SK-N-MC (cell line): Measurements from ENCODE around the gene RPP30.

Experiments used
- DNase-seq: peaks from one replicate; pipeline ENCODE4 v3.0.0-alpha.2; 2011; ENCODE audit warnings: low read depth, low spot score
- H3K27ac ChIP-seq: fragments of 200-600 bp; sonication (generic); 2 replicates; pipeline ENCODE4 v1.5.1; 2016; ENCODE audit warnings: mixed run types
- H3K36me3 ChIP-seq: fragments of 200-600 bp; sonication (generic); 2 replicates; pipeline ENCODE4 v1.6.1; 2017; ENCODE audit warnings: antibody characterized with exemption, low read length, mixed read lengths; ENCODE audit not compliant: insufficient read depth
- H3K4me3 ChIP-seq: fragments of 200-600 bp; sonication (generic); 2 replicates; pipeline ENCODE4 v1.5.1; 2016
- H3K9ac ChIP-seq: fragments of 200-600 bp; sonication (generic); 2 replicates; pipeline ENCODE4 v1.8.0; 2017; ENCODE audit warnings: mixed run types, mixed read lengths; ENCODE audit not compliant: insufficient read length
- H3K9me3 ChIP-seq: fragments of 200-600 bp; sonication (generic); 2 replicates; pipeline ENCODE4 v1.6.1; 2017; ENCODE audit warnings: low read depth, mild to moderate bottlenecking, antibody characterized with exemption, low read length, moderate library complexity, mixed read lengths
- EZH2 ChIP-seq: fragments of 200-600 bp; sonication (generic); IDR thresholded peaks from one replicate; pipeline ENCODE4 v1.6.1; 2017; ENCODE audit warnings: antibody characterized with exemption
- FOXP2 ChIP-seq: optimal IDR thresholded peaks from 2 replicates; pipeline ENCODE3; 2011; ENCODE audit warnings: mild to moderate bottlenecking, moderate library complexity; ENCODE audit not compliant: insufficient read depth; ENCODE audit errors: extremely low read length, control extremely low read depth
- POLR2AphosphoS5 ChIP-seq: IDR thresholded peaks from 2 replicates; pipeline ENCODE4 v1.6.1; 2012; ENCODE audit warnings: mild to moderate bottlenecking, low read depth, low read length, borderline replicate concordance

The RPP30 gene

DNA sequence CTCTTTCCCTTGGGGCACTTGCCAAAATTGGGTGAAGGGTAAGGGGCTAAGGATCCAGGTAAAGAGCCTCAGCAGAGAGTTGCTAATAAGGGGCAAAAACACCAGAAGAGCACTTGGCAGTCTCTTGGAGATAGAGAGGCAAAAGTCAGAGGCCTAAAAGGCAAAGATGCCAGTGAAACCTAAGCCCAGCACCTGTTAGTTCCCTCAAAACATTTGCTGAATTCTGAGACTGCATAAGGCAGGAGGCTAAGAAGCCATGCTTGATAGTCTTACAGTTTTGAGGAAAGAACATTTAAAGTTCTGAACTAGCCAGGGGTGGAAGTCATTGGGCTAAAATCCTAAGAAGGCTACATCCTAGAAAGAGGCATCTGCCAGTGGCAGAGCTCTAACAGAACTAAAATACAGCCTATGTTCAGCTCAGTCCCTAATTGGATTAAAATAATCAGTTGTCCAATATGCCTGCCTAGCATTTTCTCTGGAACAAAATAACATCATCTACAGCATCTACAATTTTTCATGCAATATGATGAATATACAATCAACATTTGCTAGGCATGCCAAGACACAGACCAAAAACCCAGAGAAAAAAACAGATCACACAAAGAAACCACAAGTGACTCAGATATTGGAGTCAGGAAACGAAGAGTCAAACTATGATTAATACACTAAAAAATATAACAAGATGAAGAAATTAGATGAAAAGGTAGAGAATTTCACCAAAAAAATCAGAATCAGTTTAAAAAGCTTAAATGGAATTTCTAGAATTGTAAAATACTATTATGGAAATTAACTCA, 21.6 kb upstream of the RPP30 start:
- no peak for DNase-seq
- no peak overlapping the region for H3K27ac ChIP-seq
- H3K9me3 ChIP-seq: no peaks in the 10 kb centered on the region
- H3K9ac ChIP-seq: no peak overlapping the region
- no peaks in the 10 kb centered on the region for H3K36me3 ChIP-seq
- no peak overlapping the region for H3K4me3 ChIP-seq
- no peak for TF ChIP-seq POLR2AphosphoS5
- TF ChIP-seq FOXP2: no peak
- TF ChIP-seq EZH2: no peak

DNA sequence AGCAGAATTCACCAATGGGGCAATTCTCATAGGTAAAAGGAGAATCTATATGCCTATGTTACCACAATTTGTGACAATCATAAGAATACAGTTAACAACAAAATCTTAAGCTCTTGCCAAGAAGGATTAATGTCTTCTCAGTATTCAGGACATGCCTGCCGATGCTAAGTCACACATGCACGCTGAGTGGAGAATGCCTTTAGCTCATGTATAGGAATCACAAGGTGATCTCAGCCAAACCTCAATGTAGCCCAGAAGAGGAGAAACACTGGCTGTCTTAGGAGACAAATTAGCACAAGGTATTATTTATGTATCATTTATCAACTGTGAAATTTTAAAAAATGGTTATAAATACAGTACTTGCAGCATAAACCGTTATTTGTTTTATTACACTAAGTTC, 16.6 kb upstream of the RPP30 start:
- H3K9me3 ChIP-seq: no peaks in the 10 kb centered on the region
- no peak overlapping the region for H3K4me3 ChIP-seq
- DNase-seq: no peak
- no peak overlapping the region for H3K27ac ChIP-seq
- H3K9ac ChIP-seq: no peak overlapping the region
- TF ChIP-seq POLR2AphosphoS5 (no peak), FOXP2 (no peak), EZH2 (no peak)
- H3K36me3 ChIP-seq: no peaks in the 10 kb centered on the region

DNA sequence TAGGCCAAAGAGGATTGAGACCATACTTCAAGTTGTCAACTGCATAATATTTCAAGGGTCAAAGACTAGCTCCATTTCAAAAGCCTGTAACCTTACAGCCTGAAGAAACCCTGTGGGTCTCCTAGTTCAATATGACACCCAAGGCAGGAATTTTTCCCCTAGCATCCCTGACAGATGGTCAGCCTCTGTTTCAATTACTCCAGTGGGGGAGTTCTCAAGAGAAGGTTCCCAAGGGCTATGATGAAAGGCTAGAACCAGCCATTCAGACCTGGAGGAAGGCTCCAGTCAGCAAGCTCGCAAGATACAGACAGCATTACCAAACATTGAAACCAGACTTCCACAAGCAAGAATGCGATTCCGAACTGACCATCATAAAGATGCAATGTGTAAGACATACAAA, 15.5 kb upstream of the RPP30 start:
- Histone ChIP-seq H3K9me3 (no peaks in the 10 kb centered on the region), H3K36me3 (no peaks in the 10 kb centered on the region), H3K9ac (no peak overlapping the region), H3K27ac (no peak overlapping the region), H3K4me3 (no peak overlapping the region)
- no peak for DNase-seq
- TF ChIP-seq FOXP2 (no peak), POLR2AphosphoS5 (no peak), EZH2 (no peak)

DNA sequence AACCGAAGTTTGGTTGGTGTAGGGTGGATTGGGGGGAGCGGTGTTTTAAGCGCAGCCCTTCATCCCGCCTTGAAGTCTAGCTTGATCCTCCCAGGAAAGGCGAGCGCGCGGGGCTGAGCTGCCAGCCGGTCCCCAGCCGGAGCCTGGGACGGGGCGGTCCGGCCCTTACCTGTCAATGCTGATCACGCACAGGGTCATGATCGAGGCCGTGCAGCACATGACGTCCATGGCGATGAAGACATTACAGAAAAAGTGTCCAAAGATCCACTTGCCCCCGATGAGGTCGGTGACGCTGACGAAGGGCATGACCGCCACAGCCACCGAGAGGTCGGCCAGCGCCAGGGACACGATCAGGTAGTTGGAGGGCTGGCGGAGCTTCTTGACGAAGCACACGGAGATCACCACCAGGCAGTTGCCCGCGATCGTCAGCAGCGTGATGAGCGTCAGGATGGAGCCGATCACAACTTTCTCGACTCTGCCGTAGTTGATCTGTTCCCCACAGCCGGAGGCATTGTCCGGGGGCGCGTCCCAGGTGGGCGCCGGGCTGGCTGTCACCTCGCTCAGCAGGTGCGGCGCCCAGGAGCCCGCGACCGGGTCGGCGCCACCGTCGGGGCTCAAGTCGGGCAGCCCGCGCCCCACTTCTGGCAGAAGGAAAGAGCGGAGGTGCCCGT, 14.7 kb upstream of the RPP30 start:
- no peak overlapping the region for H3K9ac ChIP-seq
- H3K4me3 ChIP-seq: peak overlapping the region; percentile 70
- no peaks in the 10 kb centered on the region for H3K36me3 ChIP-seq
- no peak overlapping the region for H3K27ac ChIP-seq
- TF ChIP-seq POLR2AphosphoS5: no peak
- no peak for TF ChIP-seq FOXP2
- no peak for TF ChIP-seq EZH2
- no peaks in the 10 kb centered on the region for H3K9me3 ChIP-seq
- DNase-seq: no peak

DNA sequence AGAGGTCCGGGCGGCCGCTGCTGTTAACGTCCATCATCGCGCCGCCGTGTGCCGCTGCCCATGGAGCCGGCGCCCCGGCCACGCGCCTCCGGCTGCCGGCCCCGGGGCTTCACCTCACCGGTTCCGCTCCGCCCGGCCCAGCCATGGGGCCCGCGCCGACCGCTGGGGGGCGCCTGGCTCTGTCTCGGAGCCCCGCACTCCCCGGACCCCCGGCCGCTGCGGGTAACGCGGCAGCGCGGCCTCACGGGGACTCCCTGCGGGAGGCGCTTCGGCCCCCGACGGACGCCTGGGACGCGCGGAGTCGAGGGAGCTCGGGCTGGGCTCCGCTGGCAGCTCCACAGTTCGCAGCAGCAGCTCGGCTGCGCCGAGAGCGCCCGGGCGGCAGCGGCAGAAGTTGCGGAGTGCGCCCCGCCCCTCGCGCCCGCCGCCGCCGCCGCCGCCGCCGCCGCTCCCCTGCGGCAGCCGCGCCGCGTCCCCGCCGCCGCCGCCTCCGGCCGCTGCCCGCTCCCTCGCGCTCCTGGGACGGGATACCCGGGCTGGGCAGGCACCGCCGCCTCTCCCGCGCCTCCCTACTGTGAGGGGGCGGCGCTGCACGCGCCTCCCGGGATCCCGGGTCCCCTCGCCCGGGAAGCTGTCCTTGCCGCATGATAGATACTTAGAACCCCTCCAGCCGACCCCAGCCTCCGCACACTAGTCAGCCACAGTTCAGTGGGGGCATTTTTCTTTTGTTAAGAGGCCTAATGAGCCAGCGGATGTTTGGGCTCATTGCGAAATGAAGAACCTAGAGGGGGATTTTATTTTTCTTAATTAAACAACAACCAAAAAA, 13.9 kb upstream of the RPP30 start, which contains the start of gene HTR7:
TSS of gene HTR7 (minus strand) at position 405 of the 826 bp plus-strand sequence. CDS start at position 37, 368 bp downstream.
- H3K9ac ChIP-seq: no peak within 1 kb of the TSS

DNA sequence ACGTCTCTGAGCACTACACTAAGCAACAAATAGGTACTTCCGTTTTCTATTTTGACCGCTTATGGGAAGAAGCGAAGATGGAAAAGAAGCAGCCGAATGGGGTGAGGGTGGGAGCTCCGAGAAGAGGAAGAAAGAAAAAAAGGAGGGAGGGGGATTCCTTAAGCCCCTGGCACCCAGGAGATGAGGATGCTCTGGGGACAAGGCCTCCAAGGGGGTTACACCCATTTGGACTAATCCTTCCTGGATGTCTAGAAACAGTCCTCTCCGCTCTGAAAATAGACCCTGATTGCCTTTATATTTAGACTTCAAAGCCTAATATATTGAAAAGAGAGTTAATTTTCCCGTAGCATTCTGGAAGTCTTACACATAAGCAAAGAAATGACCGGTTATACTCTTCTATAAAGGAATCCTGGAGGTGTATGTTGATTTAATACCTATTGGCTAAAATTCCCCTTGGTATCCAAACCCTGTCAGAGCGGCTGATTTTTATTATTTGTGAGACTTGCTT, 13.3 kb upstream of the RPP30 start:
- Histone ChIP-seq H3K9me3 (no peaks in the 10 kb centered on the region), H3K4me3 (peak overlapping the region; percentile 71), H3K36me3 (no peaks in the 10 kb centered on the region), H3K27ac (no peak overlapping the region), H3K9ac (no peak overlapping the region)
- TF ChIP-seq POLR2AphosphoS5: no peak
- no peak for TF ChIP-seq FOXP2
- TF ChIP-seq EZH2: no peak
- DNase-seq: no peak

More for the DNA sequence above, 13.9 kb upstream of the RPP30 start, which contains the start of gene HTR7:
- DNase-seq: no peak
- Histone ChIP-seq H3K27ac (no peak within 1 kb of the TSS), H3K4me3 (peak within 1 kb of the TSS; percentile 71), H3K36me3 (no peaks in the 10 kb centered on the region), H3K9me3 (no peaks in the 10 kb centered on the region)
- TF ChIP-seq POLR2AphosphoS5 (no peak), FOXP2 (no peak), EZH2 (no peak)

DNA sequence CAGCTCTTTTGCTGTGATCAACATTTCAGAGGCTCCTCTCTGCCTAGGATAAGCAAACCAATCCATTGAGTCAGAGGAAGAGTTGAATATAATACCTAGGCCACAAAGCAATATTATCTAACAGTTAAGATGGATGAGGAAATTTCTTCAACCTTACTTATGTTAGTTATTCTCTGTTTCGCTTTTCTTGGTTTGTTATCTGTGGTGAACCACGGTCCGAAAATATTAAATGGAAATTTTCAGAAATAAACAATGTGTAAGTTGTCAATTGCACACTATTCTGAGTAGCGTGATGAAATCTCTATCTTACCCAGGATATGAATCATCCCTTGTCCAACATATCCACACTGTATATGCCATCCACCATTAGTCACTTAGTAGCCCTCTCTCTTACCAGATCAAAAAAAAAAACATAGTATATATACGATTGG, 12.4 kb upstream of the RPP30 start:
- DNase-seq: no peak
- H3K27ac ChIP-seq: no peak overlapping the region
- no peak overlapping the region for H3K4me3 ChIP-seq
- no peaks in the 10 kb centered on the region for H3K9me3 ChIP-seq
- H3K36me3 ChIP-seq: no peaks in the 10 kb centered on the region
- TF ChIP-seq FOXP2 (no peak), POLR2AphosphoS5 (no peak), EZH2 (no peak)
- H3K9ac ChIP-seq: no peak overlapping the region
